Measurements from ENCODE around the gene CAMSAP1. TPM values are rescaled to one million over a fixed set of nuclear protein-coding genes. Genes with fewer than 3 reads are reported as not detected.

CAMSAP1 gene
- total and polyA plus RNA-seq, 4 donors = 41.7 to 58.8 (median 45.0) TPM

- no peak for DNase-seq (ENCODE audit: low read depth in 4 of 6, low spot score in 6 of 6)
- H3K36me3 ChIP-seq (ENCODE audit: control insufficient read depth, insufficient read depth, low read length) = peaks cover 80% of the 10 kb centered on the region
- 86% methylated on average over 21 of the region's 30 CpGs for WGBS (ENCODE audit: insufficient coverage)
- H3K27ac ChIP-seq (ENCODE audit: low read depth, low read length) = no peak overlapping the region
- no peaks in the 10 kb centered on the region for H3K4me1 ChIP-seq (ENCODE audit: control insufficient read depth, insufficient read depth, low read length)
- no peaks in the 10 kb centered on the region for H3K9me3 ChIP-seq (ENCODE audit: control insufficient read depth, insufficient read depth, low read length)
- H3K27me3 ChIP-seq (ENCODE audit: control insufficient read depth, insufficient read depth, low read length) = no peaks in the 10 kb centered on the region
- H3K4me3 ChIP-seq (ENCODE audit: low read depth, low read length) = no peak overlapping the region
Measured at GRCh38 chr9:135783540-135784245, 123.7 kb downstream of the CAMSAP1 start.

GRCh38 chr9:135782946-135783345, 124.4 kb downstream of the CAMSAP1 start:
- H3K9me3 ChIP-seq (ENCODE audit: control insufficient read depth, insufficient read depth, low read length) = no peaks in the 10 kb centered on the region
- WGBS (ENCODE audit: insufficient coverage) = 92% methylated on average over 24 of the region's 24 CpGs
- H3K36me3 ChIP-seq (ENCODE audit: control insufficient read depth, insufficient read depth, low read length) = peaks cover 80% of the 10 kb centered on the region
- no peak overlapping the region for H3K27ac ChIP-seq (ENCODE audit: low read depth, low read length)
- no peak for DNase-seq (ENCODE audit: low read depth in 4 of 6, low spot score in 6 of 6)
- H3K4me1 ChIP-seq (ENCODE audit: control insufficient read depth, insufficient read depth, low read length) = no peaks in the 10 kb centered on the region
- H3K27me3 ChIP-seq (ENCODE audit: control insufficient read depth, insufficient read depth, low read length) = no peaks in the 10 kb centered on the region
- no peak overlapping the region for H3K4me3 ChIP-seq (ENCODE audit: low read depth, low read length)

GRCh38 chr9:135780626-135781025, 126.7 kb downstream of the CAMSAP1 start:
- no peak overlapping the region for H3K27ac ChIP-seq (ENCODE audit: low read depth, low read length)
- H3K27me3 ChIP-seq (ENCODE audit: control insufficient read depth, insufficient read depth, low read length) = no peaks in the 10 kb centered on the region
- no peaks in the 10 kb centered on the region for H3K9me3 ChIP-seq (ENCODE audit: control insufficient read depth, insufficient read depth, low read length)
- no peaks in the 10 kb centered on the region for H3K4me1 ChIP-seq (ENCODE audit: control insufficient read depth, insufficient read depth, low read length)
- H3K36me3 ChIP-seq (ENCODE audit: control insufficient read depth, insufficient read depth, low read length) = peaks cover 71% of the 10 kb centered on the region
- H3K4me3 ChIP-seq (ENCODE audit: low read depth, low read length) = no peak overlapping the region
- DNase-seq (ENCODE audit: low read depth in 4 of 6, low spot score in 6 of 6) = no peak
- WGBS (ENCODE audit: insufficient coverage) = 81% methylated on average over 21 of the region's 21 CpGs

GRCh38 chr9:135780086-135780485, 127.3 kb downstream of the CAMSAP1 start:
- peaks cover 72% of the 10 kb centered on the region for H3K36me3 ChIP-seq (ENCODE audit: control insufficient read depth, insufficient read depth, low read length)
- no peak overlapping the region for H3K4me3 ChIP-seq (ENCODE audit: low read depth, low read length)
- no peaks in the 10 kb centered on the region for H3K9me3 ChIP-seq (ENCODE audit: control insufficient read depth, insufficient read depth, low read length)
- H3K4me1 ChIP-seq (ENCODE audit: control insufficient read depth, insufficient read depth, low read length) = no peaks in the 10 kb centered on the region
- no peaks in the 10 kb centered on the region for H3K27me3 ChIP-seq (ENCODE audit: control insufficient read depth, insufficient read depth, low read length)
- DNase-seq (ENCODE audit: low read depth in 4 of 6, low spot score in 6 of 6) = no peak
- H3K27ac ChIP-seq (ENCODE audit: low read depth, low read length) = no peak overlapping the region
- 91% methylated on average over 16 of the region's 16 CpGs for WGBS (ENCODE audit: insufficient coverage)

- no peak for DNase-seq (ENCODE audit: low read depth in 4 of 6, low spot score in 6 of 6)
- no peaks in the 10 kb centered on the region for H3K27me3 ChIP-seq (ENCODE audit: control insufficient read depth, insufficient read depth, low read length)
- 88% methylated on average over 14 of the region's 14 CpGs for WGBS (ENCODE audit: insufficient coverage)
Measured at GRCh38 chr9:135779571-135779970, 127.8 kb downstream of the CAMSAP1 start.

GRCh38 chr9:135778421-135778820, 128.9 kb downstream of the CAMSAP1 start:
- Histone ChIP-seq H3K27ac (ENCODE audit: low read depth, low read length) (no peak overlapping the region), H3K4me1 (ENCODE audit: control insufficient read depth, insufficient read depth, low read length) (no peaks in the 10 kb centered on the region), H3K36me3 (ENCODE audit: control insufficient read depth, insufficient read depth, low read length) (peaks cover 65% of the 10 kb centered on the region), H3K4me3 (ENCODE audit: low read depth, low read length) (no peak overlapping the region), H3K27me3 (ENCODE audit: control insufficient read depth, insufficient read depth, low read length) (no peaks in the 10 kb centered on the region), H3K9me3 (ENCODE audit: control insufficient read depth, insufficient read depth, low read length) (no peaks in the 10 kb centered on the region)
- DNase-seq (ENCODE audit: low read depth in 4 of 6, low spot score in 6 of 6) = no peak
- WGBS (ENCODE audit: insufficient coverage) = 97% methylated on average over 6 of the region's 19 CpGs

More at GRCh38 chr9:135779571-135779970, 127.8 kb downstream of the CAMSAP1 start:
- H3K9me3 ChIP-seq (ENCODE audit: control insufficient read depth, insufficient read depth, low read length) = no peaks in the 10 kb centered on the region
- H3K4me3 ChIP-seq (ENCODE audit: low read depth, low read length) = no peak overlapping the region
- peaks cover 72% of the 10 kb centered on the region for H3K36me3 ChIP-seq (ENCODE audit: control insufficient read depth, insufficient read depth, low read length)
- no peak overlapping the region for H3K27ac ChIP-seq (ENCODE audit: low read depth, low read length)
- no peaks in the 10 kb centered on the region for H3K4me1 ChIP-seq (ENCODE audit: control insufficient read depth, insufficient read depth, low read length)

GRCh38 chr9:135777623-135778177, 129.6 kb downstream of the CAMSAP1 start:
- no peaks in the 10 kb centered on the region for H3K27me3 ChIP-seq (ENCODE audit: control insufficient read depth, insufficient read depth, low read length)
- no peaks in the 10 kb centered on the region for H3K4me1 ChIP-seq (ENCODE audit: control insufficient read depth, insufficient read depth, low read length)

GRCh38 chr9:135776893-135777622, 130.3 kb downstream of the CAMSAP1 start:
- Histone ChIP-seq H3K4me3 (ENCODE audit: low read depth, low read length) (no peak overlapping the region), H3K36me3 (ENCODE audit: control insufficient read depth, insufficient read depth, low read length) (peaks cover 70% of the 10 kb centered on the region), H3K27me3 (ENCODE audit: control insufficient read depth, insufficient read depth, low read length) (no peaks in the 10 kb centered on the region), H3K27ac (ENCODE audit: low read depth, low read length) (no peak overlapping the region), H3K9me3 (ENCODE audit: control insufficient read depth, insufficient read depth, low read length) (no peaks in the 10 kb centered on the region), H3K4me1 (ENCODE audit: control insufficient read depth, insufficient read depth, low read length) (no peaks in the 10 kb centered on the region)
- no peak for DNase-seq (ENCODE audit: low read depth in 4 of 6, low spot score in 6 of 6)
- WGBS (ENCODE audit: insufficient coverage) = 87% methylated on average over 17 of the region's 25 CpGs

More at GRCh38 chr9:135777623-135778177, 129.6 kb downstream of the CAMSAP1 start:
- Histone ChIP-seq H3K27ac (ENCODE audit: low read depth, low read length) (no peak overlapping the region), H3K9me3 (ENCODE audit: control insufficient read depth, insufficient read depth, low read length) (no peaks in the 10 kb centered on the region), H3K36me3 (ENCODE audit: control insufficient read depth, insufficient read depth, low read length) (peaks cover 67% of the 10 kb centered on the region), H3K4me3 (ENCODE audit: low read depth, low read length) (no peak overlapping the region)
- no peak for DNase-seq (ENCODE audit: low read depth in 4 of 6, low spot score in 6 of 6)

- peak in 1 of 6 donors; percentile 13 for DNase-seq (ENCODE audit: low read depth in 4 of 6, low spot score in 6 of 6)
- Histone ChIP-seq H3K27me3 (ENCODE audit: control insufficient read depth, insufficient read depth, low read length) (no peaks in the 10 kb centered on the region), H3K4me3 (ENCODE audit: low read depth, low read length) (no peak overlapping the region), H3K27ac (ENCODE audit: low read depth, low read length) (no peak overlapping the region), H3K9me3 (ENCODE audit: control insufficient read depth, insufficient read depth, low read length) (no peaks in the 10 kb centered on the region), H3K36me3 (ENCODE audit: control insufficient read depth, insufficient read depth, low read length) (peaks cover 79% of the 10 kb centered on the region), H3K4me1 (ENCODE audit: control insufficient read depth, insufficient read depth, low read length) (no peaks in the 10 kb centered on the region)
- WGBS (ENCODE audit: insufficient coverage) = 49% methylated on average over 4 of the region's 7 CpGs
Measured at GRCh38 chr9:135775911-135776310, 131.4 kb downstream of the CAMSAP1 start.
